Transverse colon (tissue), 4 donors: ENCODE measurements around the gene SART1.

Experiments
- CTCF ChIP-seq, 5 experiments: fragments of 200-600 bp in 3 of 5; fragments of 450-650 bp in 2 of 5; sonication (generic) in 3 of 5; IDR thresholded peaks; 1 replicate in 2 of 5; 2 replicates in 3 of 5; pipeline ENCODE4 v1.5.1; 2016 to 2017; ENCODE audit warnings: antibody characterized with exemption in 5 of 5, inconsistent platforms in 3 of 5, mild to moderate bottlenecking in 2 of 5, moderate library complexity in 1 of 5
- EP300 ChIP-seq: sonication (generic); formaldehyde crosslinking; IDR thresholded peaks from one replicate; pipeline ENCODE4 v1.6.1; 2017; ENCODE audit warnings: antibody characterized with exemption, low read depth
- POLR2A ChIP-seq: fragments of 450-650 bp; IDR thresholded peaks from one replicate; pipeline ENCODE4 v1.6.1; 2016; ENCODE audit warnings: antibody characterized with exemption, mild to moderate bottlenecking, moderate library complexity
- POLR2AphosphoS5 ChIP-seq, 3 donors: sonication (generic); formaldehyde crosslinking; IDR thresholded peaks; one replicate each; pipeline ENCODE4 v1.6.1; 2016; ENCODE audit warnings: antibody characterized with exemption in 3 of 3

- TF ChIP-seq CTCF (IDR thresholded peaks at IDR 0.05), result no peak
- no peak for TF ChIP-seq POLR2AphosphoS5 (IDR thresholded peaks at IDR 0.05)
- no peak for TF ChIP-seq POLR2A
- no peak for TF ChIP-seq EP300
Measured at GRCh38 chr11:66012946-66013761, 51.6 kb downstream of the SART1 start.
